ENCODE results near the gene SNAP91. TPM values are rescaled to one million over a fixed set of nuclear protein-coding genes. Genes with fewer than 3 reads are reported as not detected.

Gene SNAP91
- total and polyA plus RNA-seq, 2 of the 8 experiments (the other 6 are each of a cell fraction or from before 2014, with no cell fraction given): 1.3 to 1.5 TPM

- WGBS, 2 experiments (ENCODE audit: extremely low coverage in 1 of 2, insufficient coverage in 1 of 2, insufficient read length in 1 of 2, insufficient replicate concordance in 2 of 2, low coverage in 1 of 2, low lambda C conversion rate in 2 of 2, missing lambda C conversion rate in 1 of 2): 85% methylated on average over 8 of the region's 8 CpGs; no CpG with 5 or more reads in 1 of the 2 experiments
- Histone ChIP-seq H3K9ac (replicated peaks in 1 of 4; ENCODE audit: extremely low read depth in 1 of 4, low read depth in 3 of 4, low read length in 3 of 4) (no peak overlapping the region), H3K4me3 (ENCODE audit: extremely low read depth in 1 of 4, insufficient read depth in 2 of 4, low read depth in 3 of 4, low read length in 4 of 4) (peak overlapping the region in 1 of 4 experiments; percentile 86; a peak in 2 of 8 replicates), H4K8ac (ENCODE audit: extremely low read depth, insufficient read depth, low read length) (no peak overlapping the region), H3K56ac (replicated peaks; ENCODE audit: insufficient read length, low read depth, low read length) (no peak overlapping the region), H3K9me3 (ENCODE audit: insufficient read depth in 2 of 2, low read depth in 1 of 2, low read length in 1 of 2) (no peaks in the 10 kb centered on the region), H2BK15ac (ENCODE audit: low read length) (no peak overlapping the region), H3K27me3 (replicated peaks in 1 of 4; ENCODE audit: control insufficient read depth in 3 of 4, extremely low read depth in 1 of 4, insufficient read depth in 3 of 4, low read length in 3 of 4) (no peaks in the 10 kb centered on the region), H4K5ac (ENCODE audit: insufficient read length, low read depth, low read length) (no peak overlapping the region), H2BK5ac (ENCODE audit: low read depth, low read length) (no peak overlapping the region), H4K91ac (replicated peaks; ENCODE audit: insufficient read length, low read length) (no peak overlapping the region), H3K79me1 (ENCODE audit: low read depth, low read length) (no peaks in the 10 kb centered on the region), H3K18ac (ENCODE audit: extremely low read depth, low read length) (0 out of 2 replicates have a peak overlapping the region, but pooled peaks have one; percentile 32), H3K27ac (ENCODE audit: low read depth, low read length) (no peak overlapping the region), H3K23me2 (ENCODE audit: low read depth, low read length) (peaks cover 10% of the 10 kb centered on the region), H2BK120ac (replicated peaks; ENCODE audit: low read depth, low read length) (no peak overlapping the region), H3K14ac (ENCODE audit: insufficient read length) (no peak overlapping the region), H2BK20ac (ENCODE audit: low read length) (no peak overlapping the region), H3K4me2 (ENCODE audit: insufficient read depth in 1 of 2, low read depth in 2 of 2, low read length in 2 of 2) (peak overlapping the region; percentile 46 to 93; a peak in 2 of 4 replicates), H3K4me1 (replicated peaks in 1 of 4; ENCODE audit: control insufficient read depth in 3 of 4, insufficient read depth in 4 of 4, low read length in 3 of 4) (peaks cover 0 to 2% (median 0%) of the 10 kb centered on the region in 4 experiments; a peak in 2 of 7 replicates), H3K23ac (ENCODE audit: insufficient read length) (no peak overlapping the region), H2BK12ac (ENCODE audit: low read depth, low read length) (no peak overlapping the region), H3K4ac (replicated peaks; ENCODE audit: insufficient read length, low read depth, low read length) (no peak overlapping the region), H3K79me2 (ENCODE audit: control insufficient read depth in 1 of 2, insufficient read depth in 2 of 2, low read length in 2 of 2) (no peaks in the 10 kb centered on the region), H2AFZ (ENCODE audit: low read length) (0 out of 2 replicates have a peak overlapping the region, but pooled peaks have one; percentile 99), H2AK5ac (ENCODE audit: low read depth, low read length) (no peak overlapping the region), H4K20me1 (replicated peaks in 1 of 2; ENCODE audit: control insufficient read depth in 1 of 2, insufficient read depth in 2 of 2, low read length in 2 of 2) (no peaks in the 10 kb centered on the region), H3K36me3 (ENCODE audit: control insufficient read depth in 2 of 4, insufficient read depth in 4 of 4, low read length in 3 of 4) (no peaks in the 10 kb centered on the region)
- DNase-seq (ENCODE audit: low read depth in 1 of 2, low spot score in 2 of 2) (no peak), FAIRE-seq (no peak)
- ChIA-PET POLR2A (ENCODE audit: partially characterized antibody) (interaction anchor here (0.9 to 2.0 kb wide), 2 partner anchors 81 to 93 kb away, joined by 3 to 7 read pairs; no protein-coding TSS in a partner anchor), CTCF (ENCODE audit: partially characterized antibody) (interaction anchor here (0.8 to 15.4 kb wide), 24 partner anchors 8 to 445 kb away, joined by 3 to 310 read pairs (median 4); partner anchors contain the start of genes DOP1A and UBE3D)
- TF ChIP-seq CBX8 (IDR thresholded peaks at IDR 0.05; ENCODE audit: borderline replicate concordance, low read depth, low read length) (no peak), SRF (IDR thresholded peaks at IDR 0.05; ENCODE audit: low read depth, low read length) (no peak), CTCF (IDR thresholded peaks at IDR 0.05; ENCODE audit: control extremely low read depth in 1 of 3, insufficient read depth in 1 of 3, low read depth in 1 of 3, low read length in 3 of 3) (no peak), YY1 (IDR thresholded peaks at IDR 0.05; ENCODE audit: low read depth, low read length) (no peak)
Measured at GRCh38 chr6:83511266-83511665, 197.6 kb downstream of the SNAP91 start.
